ENCODE data around the gene PTPRG. TPM values are rescaled to one million over a fixed set of nuclear protein-coding genes. Genes with fewer than 3 reads are reported as not detected.

Gene PTPRG
- total RNA-seq, 1 experiment from 2014 or later: 32.1 TPM

DNA sequence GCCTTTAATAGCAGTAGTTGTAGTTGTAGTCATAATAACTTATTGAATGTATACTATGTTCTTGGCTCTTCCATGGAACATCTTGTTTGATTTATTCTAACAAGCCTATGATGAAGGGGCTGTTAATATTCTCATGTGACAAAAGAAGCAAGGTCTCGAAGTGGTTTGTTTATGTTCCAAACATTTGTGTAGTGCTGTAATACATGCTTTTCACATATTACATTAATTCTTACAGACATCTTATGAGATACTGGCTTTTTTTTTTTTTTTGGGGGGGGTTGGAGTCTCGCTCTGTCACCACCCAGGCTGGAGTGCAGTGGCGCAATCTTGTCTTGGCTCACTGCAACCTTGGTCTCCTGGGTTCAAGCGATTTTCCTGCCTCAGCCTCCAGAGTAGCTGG, 252.3 kb downstream of the PTPRG start (continued):
- TF ChIP-seq CBX3 (IDR thresholded peaks at IDR 0.05; ENCODE audit: low read depth) (no peak), SRF (IDR thresholded peaks at IDR 0.05; ENCODE audit: low read depth) (no peak)

DNA sequence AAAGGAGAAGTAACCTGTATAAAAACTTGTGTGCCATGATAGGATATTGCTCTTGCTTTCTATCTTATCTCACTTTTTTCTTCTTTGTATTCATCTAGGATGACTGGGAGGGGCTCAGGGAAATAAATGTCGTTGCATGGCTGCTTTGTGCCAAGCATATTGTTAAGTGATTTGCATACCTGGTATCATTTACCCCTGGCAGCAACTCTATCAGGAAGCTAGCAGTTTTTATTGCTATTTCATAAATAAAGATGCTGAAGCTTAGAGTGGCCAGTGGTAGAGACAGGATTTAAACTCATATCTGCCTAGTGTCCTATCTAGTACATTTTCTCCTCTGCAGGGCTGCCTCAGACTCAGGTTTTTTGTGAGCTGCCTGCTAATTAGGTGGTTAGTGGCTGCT, 253.3 kb downstream of the PTPRG start:
- Histone ChIP-seq H3K4me3 (replicated peaks in 1 of 2; ENCODE audit: low read depth in 1 of 2, low read length in 2 of 2) (no peak overlapping the region), H3K9me2 (ENCODE audit: insufficient read depth) (no peaks in the 10 kb centered on the region), H3K79me2 (ENCODE audit: insufficient read depth, low read length) (peaks cover 3% of the 10 kb centered on the region; the same call in 1 of the 2 replicates), H3K27me3 (ENCODE audit: insufficient read depth, low read length) (no peaks in the 10 kb centered on the region), H2AFZ (ENCODE audit: low read depth, low read length, poor library complexity, severe bottlenecking) (no peak overlapping the region), H3K4me2 (ENCODE audit: low read length) (no peak overlapping the region), H3K9ac (ENCODE audit: low read length) (no peak overlapping the region), H4K20me1 (ENCODE audit: insufficient read depth) (no peaks in the 10 kb centered on the region), H3K4me1 (ENCODE audit: control insufficient read depth in 1 of 2, insufficient read depth in 2 of 2, low read length in 2 of 2) (no peaks in the 10 kb centered on the region), H3K36me3 (ENCODE audit: control insufficient read depth in 1 of 2, insufficient read depth in 2 of 2, low read length in 2 of 2) (no peaks in the 10 kb centered on the region), H3K9me3 (ENCODE audit: control insufficient read depth in 1 of 2, insufficient read depth in 1 of 2, low read depth in 1 of 2, low read length in 2 of 2) (no peaks in the 10 kb centered on the region), H3K27ac (ENCODE audit: low read depth, low read length) (no peak overlapping the region)
- ChIA-PET CTCF (no interaction called here), RAD21 (ENCODE audit: low non-redundant PET in 1 of 2, low total read pairs in 2 of 2, uncharacterized antibody in 2 of 2, unreplicated experiment in 2 of 2) (no interaction called here), POLR2A (no interaction called here)
- no peak for DNase-seq (ENCODE audit: low read depth, low spot score)
- no peak for ATAC-seq
- BruUV-seq (replicated peaks): no TSS peak
- no peak for TF ChIP-seq TCF7L2 (IDR thresholded peaks at IDR 0.05; ENCODE audit: borderline replicate concordance, extremely low read depth, insufficient read depth, insufficient read length)
- no peak for TF ChIP-seq CEBPB (IDR thresholded peaks at IDR 0.05; ENCODE audit: low read depth)
- TF ChIP-seq, protein P1, sequence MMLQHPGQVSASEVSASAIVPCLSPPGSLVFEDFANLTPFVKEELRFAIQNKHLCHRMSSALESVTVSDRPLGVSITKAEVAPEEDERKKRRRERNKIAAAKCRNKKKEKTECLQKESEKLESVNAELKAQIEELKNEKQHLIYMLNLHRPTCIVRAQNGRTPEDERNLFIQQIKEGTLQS (IDR thresholded peaks at IDR 0.05): no peak
- no peak for TF ChIP-seq POLR2AphosphoS5 (IDR thresholded peaks at IDR 0.05; ENCODE audit: low read depth, low read length)
- no peak for TF ChIP-seq RAD21 (IDR thresholded peaks at IDR 0.05; ENCODE audit: low read depth)
- no peak for TF ChIP-seq YY1 (IDR thresholded peaks at IDR 0.05; ENCODE audit: extremely low read depth, insufficient replicate concordance, low read depth, low read length)
- TF ChIP-seq, protein P2, sequence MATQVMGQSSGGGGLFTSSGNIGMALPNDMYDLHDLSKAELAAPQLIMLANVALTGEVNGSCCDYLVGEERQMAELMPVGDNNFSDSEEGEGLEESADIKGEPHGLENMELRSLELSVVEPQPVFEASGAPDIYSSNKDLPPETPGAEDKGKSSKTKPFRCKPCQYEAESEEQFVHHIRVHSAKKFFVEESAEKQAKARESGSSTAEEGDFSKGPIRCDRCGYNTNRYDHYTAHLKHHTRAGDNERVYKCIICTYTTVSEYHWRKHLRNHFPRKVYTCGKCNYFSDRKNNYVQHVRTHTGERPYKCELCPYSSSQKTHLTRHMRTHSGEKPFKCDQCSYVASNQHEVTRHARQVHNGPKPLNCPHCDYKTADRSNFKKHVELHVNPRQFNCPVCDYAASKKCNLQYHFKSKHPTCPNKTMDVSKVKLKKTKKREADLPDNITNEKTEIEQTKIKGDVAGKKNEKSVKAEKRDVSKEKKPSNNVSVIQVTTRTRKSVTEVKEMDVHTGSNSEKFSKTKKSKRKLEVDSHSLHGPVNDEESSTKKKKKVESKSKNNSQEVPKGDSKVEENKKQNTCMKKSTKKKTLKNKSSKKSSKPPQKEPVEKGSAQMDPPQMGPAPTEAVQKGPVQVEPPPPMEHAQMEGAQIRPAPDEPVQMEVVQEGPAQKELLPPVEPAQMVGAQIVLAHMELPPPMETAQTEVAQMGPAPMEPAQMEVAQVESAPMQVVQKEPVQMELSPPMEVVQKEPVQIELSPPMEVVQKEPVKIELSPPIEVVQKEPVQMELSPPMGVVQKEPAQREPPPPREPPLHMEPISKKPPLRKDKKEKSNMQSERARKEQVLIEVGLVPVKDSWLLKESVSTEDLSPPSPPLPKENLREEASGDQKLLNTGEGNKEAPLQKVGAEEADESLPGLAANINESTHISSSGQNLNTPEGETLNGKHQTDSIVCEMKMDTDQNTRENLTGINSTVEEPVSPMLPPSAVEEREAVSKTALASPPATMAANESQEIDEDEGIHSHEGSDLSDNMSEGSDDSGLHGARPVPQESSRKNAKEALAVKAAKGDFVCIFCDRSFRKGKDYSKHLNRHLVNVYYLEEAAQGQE (IDR thresholded peaks at IDR 0.05; ENCODE audit: low read depth): no peak
- TF ChIP-seq SP1 (IDR thresholded peaks at IDR 0.05; ENCODE audit: low read depth): no peak
- no peak for TF ChIP-seq EGR1 (IDR thresholded peaks at IDR 0.05; ENCODE audit: low read depth)
- TF ChIP-seq JUND (IDR thresholded peaks at IDR 0.05): no peak
- no peak for TF ChIP-seq EZH2phosphoT487 (IDR thresholded peaks at IDR 0.05; ENCODE audit: borderline replicate concordance)
- TF ChIP-seq, protein P3, sequence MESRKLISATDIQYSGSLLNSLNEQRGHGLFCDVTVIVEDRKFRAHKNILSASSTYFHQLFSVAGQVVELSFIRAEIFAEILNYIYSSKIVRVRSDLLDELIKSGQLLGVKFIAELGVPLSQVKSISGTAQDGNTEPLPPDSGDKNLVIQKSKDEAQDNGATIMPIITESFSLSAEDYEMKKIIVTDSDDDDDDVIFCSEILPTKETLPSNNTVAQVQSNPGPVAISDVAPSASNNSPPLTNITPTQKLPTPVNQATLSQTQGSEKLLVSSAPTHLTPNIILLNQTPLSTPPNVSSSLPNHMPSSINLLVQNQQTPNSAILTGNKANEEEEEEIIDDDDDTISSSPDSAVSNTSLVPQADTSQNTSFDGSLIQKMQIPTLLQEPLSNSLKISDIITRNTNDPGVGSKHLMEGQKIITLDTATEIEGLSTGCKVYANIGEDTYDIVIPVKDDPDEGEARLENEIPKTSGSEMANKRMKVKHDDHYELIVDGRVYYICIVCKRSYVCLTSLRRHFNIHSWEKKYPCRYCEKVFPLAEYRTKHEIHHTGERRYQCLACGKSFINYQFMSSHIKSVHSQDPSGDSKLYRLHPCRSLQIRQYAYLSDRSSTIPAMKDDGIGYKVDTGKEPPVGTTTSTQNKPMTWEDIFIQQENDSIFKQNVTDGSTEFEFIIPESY (IDR thresholded peaks at IDR 0.05; ENCODE audit: extremely low read depth, insufficient replicate concordance, low read length): no peak
- TF ChIP-seq, protein P4, sequence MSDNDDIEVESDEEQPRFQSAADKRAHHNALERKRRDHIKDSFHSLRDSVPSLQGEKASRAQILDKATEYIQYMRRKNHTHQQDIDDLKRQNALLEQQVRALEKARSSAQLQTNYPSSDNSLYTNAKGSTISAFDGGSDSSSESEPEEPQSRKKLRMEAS (IDR thresholded peaks at IDR 0.05): no peak
- no peak for TF ChIP-seq FOSL1 (IDR thresholded peaks at IDR 0.05; ENCODE audit: low read depth)
- TF ChIP-seq, protein P5, sequence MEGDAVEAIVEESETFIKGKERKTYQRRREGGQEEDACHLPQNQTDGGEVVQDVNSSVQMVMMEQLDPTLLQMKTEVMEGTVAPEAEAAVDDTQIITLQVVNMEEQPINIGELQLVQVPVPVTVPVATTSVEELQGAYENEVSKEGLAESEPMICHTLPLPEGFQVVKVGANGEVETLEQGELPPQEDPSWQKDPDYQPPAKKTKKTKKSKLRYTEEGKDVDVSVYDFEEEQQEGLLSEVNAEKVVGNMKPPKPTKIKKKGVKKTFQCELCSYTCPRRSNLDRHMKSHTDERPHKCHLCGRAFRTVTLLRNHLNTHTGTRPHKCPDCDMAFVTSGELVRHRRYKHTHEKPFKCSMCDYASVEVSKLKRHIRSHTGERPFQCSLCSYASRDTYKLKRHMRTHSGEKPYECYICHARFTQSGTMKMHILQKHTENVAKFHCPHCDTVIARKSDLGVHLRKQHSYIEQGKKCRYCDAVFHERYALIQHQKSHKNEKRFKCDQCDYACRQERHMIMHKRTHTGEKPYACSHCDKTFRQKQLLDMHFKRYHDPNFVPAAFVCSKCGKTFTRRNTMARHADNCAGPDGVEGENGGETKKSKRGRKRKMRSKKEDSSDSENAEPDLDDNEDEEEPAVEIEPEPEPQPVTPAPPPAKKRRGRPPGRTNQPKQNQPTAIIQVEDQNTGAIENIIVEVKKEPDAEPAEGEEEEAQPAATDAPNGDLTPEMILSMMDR (IDR thresholded peaks at IDR 0.05 in 2 of 3, conservative IDR thresholded peaks at IDR 0.05 in 1 of 3; ENCODE audit: borderline replicate concordance in 1 of 3, insufficient read depth in 1 of 3, low read depth in 2 of 3, low read length in 2 of 3): no peak
- TF ChIP-seq ZNF274 (IDR thresholded peaks at IDR 0.05; ENCODE audit: low read depth, low read length): no peak
- no peak for TF ChIP-seq CBX3 (IDR thresholded peaks at IDR 0.05; ENCODE audit: low read depth)
- TF ChIP-seq EZH2 (IDR thresholded peaks at IDR 0.05): no peak
- no peak for TF ChIP-seq POLR2A (IDR thresholded peaks at IDR 0.05; ENCODE audit: borderline replicate concordance, extremely low read depth, insufficient read depth, insufficient read length)
- intact Hi-C loops (cut with micrococcal nuclease): no loop called here
